Endothelial cell of umbilical vein (primary cell): Measurements from ENCODE around the gene MREG. TPM values are rescaled to one million over a fixed set of nuclear protein-coding genes. Genes with fewer than 3 reads are reported as not detected.

Source experiments
- BruUV-seq: library from RNA; stranded (reverse); fragments of 400-500 nt; replicated peaks from 2 replicates; lab custom pipeline; 2021; lab: Mats Ljungman, UMichigan
- CTCF ChIA-PET: fragments of 300-600, 350-600 bp; sonication (Branson Sonifier 250); formaldehyde crosslinking; loops from one replicate; lab custom pipeline; 2021; ENCODE audit warnings: antibody characterized with exemption, inconsistent platforms; lab: Charles Lee
- POLR2A ChIA-PET: fragments of 300-600, 350-600 bp; sonication (Branson Sonifier 250); formaldehyde crosslinking; loops from one replicate; lab custom pipeline; 2021; ENCODE audit warnings: antibody characterized with exemption, inconsistent platforms; lab: Charles Lee
- DNase-seq: peaks from one replicate; pipeline ENCODE4 v3.0.0-alpha.2; 2011; ENCODE audit warnings: low read depth, low spot score
- FAIRE-seq: peaks from 2 replicates; lab custom pipeline; 2011; peaks lifted over from hg19 to GRCh38; lab: Jason Lieb, UNC
- H2AFZ ChIP-seq: 2 replicates; pipeline ENCODE4 v1.6.0; 2012; ENCODE audit warnings: low read depth, low read length, control low read depth, inconsistent platforms
- H3K27ac ChIP-seq: 2 replicates; pipeline ENCODE4 v1.5.1; 2011; ENCODE audit warnings: low read depth, mild to moderate bottlenecking, control low read depth, low read length, moderate library complexity; ENCODE audit not compliant: insufficient read depth
- H3K27me3 ChIP-seq, 2 experiments: 2 replicates each; pipeline versions ENCODE4 v1.6.0 to v1.6.1; 2011; ENCODE audit warnings: low read length in 2 of 2, mixed read lengths in 1 of 2; ENCODE audit not compliant: control insufficient read depth in 2 of 2, insufficient read depth in 2 of 2
- H3K36me3 ChIP-seq, 2 experiments: 2 replicates in 1 of 2; 3 replicates in 1 of 2; pipeline ENCODE4 v1.5.1; 2011; ENCODE audit warnings: low read length in 2 of 2, mild to moderate bottlenecking in 1 of 2, moderate library complexity in 1 of 2; ENCODE audit not compliant: control insufficient read depth in 2 of 2, insufficient read depth in 2 of 2; ENCODE audit errors: extremely low read depth in 1 of 2
- H3K4me1 ChIP-seq: 3 replicates; pipeline ENCODE4 v1.5.1; 2011; ENCODE audit warnings: mild to moderate bottlenecking, low read length; ENCODE audit not compliant: control insufficient read depth, insufficient read depth; ENCODE audit errors: extremely low read depth
- H3K4me2 ChIP-seq: 2 replicates; pipeline ENCODE4 v1.6.1; 2011; ENCODE audit warnings: low read length, control low read depth, mixed read lengths; ENCODE audit not compliant: insufficient read depth
- H3K4me3 ChIP-seq, 3 experiments: fragments of 200-600 bp in 1 of 3; sonication (generic), shearing (Covaris generic) in 1 of 3; replicated peaks in 1 of 3; 2 replicates each; pipeline ENCODE4 v1.5.1; 2011 to 2016; ENCODE audit warnings: control low read depth in 3 of 3, low read length in 3 of 3, mild to moderate bottlenecking in 2 of 3, inconsistent platforms in 1 of 3, low read depth in 1 of 3, moderate library complexity in 1 of 3; ENCODE audit not compliant: insufficient read depth in 1 of 3
- H3K79me2 ChIP-seq: 2 replicates; pipeline ENCODE4 v1.6.0; 2012; ENCODE audit warnings: low read length, inconsistent platforms; ENCODE audit not compliant: control insufficient read depth, insufficient read depth
- H3K9ac ChIP-seq: replicated peaks from 2 replicates; pipeline ENCODE3; 2011; ENCODE audit warnings: low read length, control low read depth; ENCODE audit not compliant: insufficient read depth; ENCODE audit errors: extremely low read depth
- H3K9me1 ChIP-seq: replicated peaks from 3 replicates; pipeline ENCODE4 v1.6.0; 2011; ENCODE audit warnings: mild to moderate bottlenecking, low read length; ENCODE audit not compliant: control insufficient read depth, insufficient read depth; ENCODE audit errors: extremely low read depth
- H3K9me3 ChIP-seq: replicated peaks from 2 replicates; pipeline ENCODE4 v1.5.1; 2012; ENCODE audit warnings: low read length, inconsistent platforms; ENCODE audit not compliant: control insufficient read depth, insufficient read depth
- H4K20me1 ChIP-seq: replicated peaks from 2 replicates; pipeline ENCODE3; 2011; ENCODE audit warnings: mild to moderate bottlenecking, low read length; ENCODE audit not compliant: control insufficient read depth, insufficient read depth; ENCODE audit errors: extremely low read depth
- CTCF ChIP-seq, 2 donors: IDR thresholded peaks; 1 replicate in 1 of 2; 2 replicates in 1 of 2; pipeline ENCODE4 v1.5.1; 2011; ENCODE audit warnings: low read length in 2 of 2, mild to moderate bottlenecking in 2 of 2, moderate library complexity in 2 of 2, control low read depth in 1 of 2, inconsistent platforms in 1 of 2, low read depth in 1 of 2; ENCODE audit not compliant: insufficient read depth in 1 of 2; ENCODE audit errors: extremely low read depth in 1 of 2
- EZH2 ChIP-seq: IDR thresholded peaks from 2 replicates; pipeline ENCODE4 v1.6.1; 2012; ENCODE audit warnings: borderline replicate concordance, low read depth, mild to moderate bottlenecking, moderate library complexity, low read length, inconsistent platforms; ENCODE audit not compliant: severe bottlenecking
- FOS ChIP-seq: IDR thresholded peaks from 2 replicates; pipeline ENCODE4 v1.6.1; 2011; ENCODE audit warnings: mild to moderate bottlenecking, low read length, moderate library complexity, borderline replicate concordance; ENCODE audit not compliant: insufficient read depth
- GATA2 ChIP-seq: IDR thresholded peaks from 2 replicates; pipeline ENCODE4 v1.7.0; 2011; ENCODE audit warnings: low read depth, mild to moderate bottlenecking, moderate library complexity, mixed read lengths, low read length; ENCODE audit not compliant: insufficient read length, insufficient read depth
- JUN ChIP-seq: IDR thresholded peaks from 2 replicates; pipeline ENCODE4 v1.6.1; 2011; ENCODE audit warnings: borderline replicate concordance, low read depth; ENCODE audit not compliant: insufficient read length, insufficient read depth
- MAX ChIP-seq: IDR thresholded peaks from 2 replicates; pipeline ENCODE4 v1.6.1; 2011; ENCODE audit not compliant: insufficient read depth, insufficient read length
- MYC ChIP-seq: IDR thresholded peaks from one replicate; pipeline ENCODE4 v1.6.1; 2011; ENCODE audit warnings: mild to moderate bottlenecking, low read depth, low read length
- POLR2A ChIP-seq: IDR thresholded peaks from 2 replicates; pipeline ENCODE4 v1.6.1; 2012; ENCODE audit warnings: low read depth, mild to moderate bottlenecking, control low read depth, low read length
- POLR2AphosphoS5 ChIP-seq: IDR thresholded peaks from 2 replicates; pipeline ENCODE4 v1.6.1; 2012; ENCODE audit warnings: low read depth, mild to moderate bottlenecking, control low read depth, low read length, moderate library complexity; ENCODE audit not compliant: insufficient read depth
- dilution Hi-C: fragments of 300-500 bp; cut with MboI; formaldehyde crosslinking; loops from one replicate; pipeline ENCODE4 v1.15.0; 2019; ENCODE audit warnings: low sequenced_read_pairs; ENCODE audit not compliant: extremely low pct_ligation_motif_present
- intact Hi-C: fragments of 100-400 bp; cut with micrococcal nuclease; formaldehyde crosslinking; loops from one replicate; pipeline ENCODE4 v1.10.0; 2022
- polyA plus RNA-seq, 4 experiments: library from polyadenylated mRNA; depleted of rRNA in 3 of 4; stranded (reverse) in 3 of 4; unstranded in 1 of 4; fragments of >200 nt; gene quantifications; 2 replicates each; pipeline versions ENCODE4 v1.2.1 to v1.2.3, GENCODE V29; 2011 to 2012; ENCODE audit warnings: missing spikeins in 1 of 4
- total RNA-seq: library from RNA; stranded (reverse); gene quantifications from 2 replicates; pipeline ENCODE4 v1.2.3, GENCODE V29; 2021

MREG gene
- total and polyA plus RNA-seq, 2 donors (not counting 3 experiments of a cell fraction or from before 2014, with no cell fraction given), result 0.41 to 3.9 TPM

DNA sequence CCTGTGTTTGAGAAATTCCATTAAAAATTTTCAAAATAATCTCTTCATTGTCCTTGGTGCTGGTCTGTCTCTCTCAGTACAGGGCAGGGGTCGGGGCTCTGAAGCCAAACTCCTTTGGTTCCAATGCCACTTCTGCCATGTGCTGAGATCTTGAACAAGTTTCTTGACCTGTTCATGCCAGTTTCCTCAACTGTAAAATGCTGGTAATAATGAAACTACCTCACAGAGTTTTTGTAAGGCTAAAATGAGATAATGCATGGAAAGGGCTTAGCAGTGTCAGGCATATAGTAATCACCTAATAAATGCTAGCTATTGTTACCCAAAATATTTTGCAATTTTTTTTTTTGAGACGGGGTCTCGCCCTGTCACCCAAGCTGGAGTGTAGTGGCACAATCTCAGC, 16.9 kb upstream of the MREG start:
- no peak for DNase-seq
- intact Hi-C loops, result no loop called here

DNA sequence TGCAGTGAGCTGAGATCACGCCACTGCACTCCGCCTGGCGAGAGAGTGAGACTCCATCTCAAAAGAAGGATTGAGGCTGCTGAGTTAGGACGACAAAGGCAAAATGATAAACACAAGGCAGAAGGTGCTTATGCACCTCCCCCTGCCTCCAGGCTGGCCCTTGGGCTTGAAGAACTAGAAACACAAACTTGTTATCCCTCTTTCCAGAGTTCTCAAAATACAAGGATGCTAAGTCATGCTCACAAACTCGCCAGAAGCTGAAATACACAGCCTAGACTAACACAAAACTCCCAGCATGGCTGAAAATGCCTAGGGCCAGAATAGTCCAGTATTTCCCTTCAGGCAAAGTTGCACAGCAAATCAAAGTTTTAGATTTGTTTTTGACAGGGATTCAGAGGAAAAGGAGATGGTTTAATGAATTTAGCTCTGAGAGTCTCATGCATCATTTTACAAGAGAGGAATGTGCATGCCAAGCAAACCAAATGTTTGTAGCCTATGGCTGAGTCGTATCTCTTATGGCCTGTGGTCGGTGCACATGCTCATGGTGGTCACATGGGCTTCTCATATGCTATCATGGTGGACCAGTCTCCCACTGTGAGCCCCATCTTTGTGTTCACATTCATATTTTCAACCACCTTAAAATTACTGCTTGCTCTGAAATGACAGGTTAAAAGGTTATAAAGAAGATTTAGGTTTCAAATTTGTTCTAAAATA, 16.2 kb upstream of the MREG start:
- DNase-seq (no peak), FAIRE-seq (no peak)
- H3K9ac ChIP-seq, result no peak overlapping the region
- no peaks in the 10 kb centered on the region for H3K79me2 ChIP-seq
- H3K27me3 ChIP-seq, result no peaks in the 10 kb centered on the region
- no peak overlapping the region for H3K4me2 ChIP-seq
- H3K4me3 ChIP-seq, result no peak overlapping the region
- no peak overlapping the region for H2AFZ ChIP-seq
- intact Hi-C loops (no loop called here), dilution Hi-C loops (no loop called here)
- H4K20me1 ChIP-seq, result no peaks in the 10 kb centered on the region
- TF ChIP-seq JUN (no peak), GATA2 (no peak), MAX (no peak), CTCF (IDR thresholded peaks at IDR 0.05; ENCODE audit: extremely low read depth in 1 of 2, insufficient read depth in 1 of 2, low read depth in 1 of 2, low read length in 2 of 2) (no peak), MYC (no peak), POLR2AphosphoS5 (no peak), FOS (no peak), EZH2 (no peak), POLR2A (no peak)
- no TSS peak for BruUV-seq
- no peaks in the 10 kb centered on the region for H3K36me3 ChIP-seq
- H3K9me3 ChIP-seq, result no peaks in the 10 kb centered on the region
- CTCF ChIA-PET, result no interaction called here
- POLR2A ChIA-PET, result no interaction called here
- no peaks in the 10 kb centered on the region for H3K9me1 ChIP-seq
- H3K27ac ChIP-seq, result no peak overlapping the region
- H3K4me1 ChIP-seq, result peaks cover 2% of the 10 kb centered on the region

More for the DNA sequence above, 16.9 kb upstream of the MREG start:
- Histone ChIP-seq H3K4me3 (no peak overlapping the region), H4K20me1 (no peaks in the 10 kb centered on the region), H2AFZ (no peak overlapping the region), H3K36me3 (no peaks in the 10 kb centered on the region), H3K9me3 (no peaks in the 10 kb centered on the region), H3K79me2 (no peaks in the 10 kb centered on the region), H3K9me1 (no peaks in the 10 kb centered on the region), H3K4me2 (no peak overlapping the region), H3K9ac (no peak overlapping the region), H3K4me1 (peaks cover 2% of the 10 kb centered on the region), H3K27me3 (no peaks in the 10 kb centered on the region), H3K27ac (no peak overlapping the region)
- FAIRE-seq, result no peak
- POLR2A ChIA-PET, result no interaction called here
- no TSS peak for BruUV-seq
- CTCF ChIA-PET, result no interaction called here
- TF ChIP-seq EZH2, result no peak
- TF ChIP-seq FOS, result no peak
- TF ChIP-seq JUN, result no peak
- TF ChIP-seq POLR2A, result no peak
- dilution Hi-C loops, result no loop called here
